ENCODE results near the gene AGAP4.

DNA sequence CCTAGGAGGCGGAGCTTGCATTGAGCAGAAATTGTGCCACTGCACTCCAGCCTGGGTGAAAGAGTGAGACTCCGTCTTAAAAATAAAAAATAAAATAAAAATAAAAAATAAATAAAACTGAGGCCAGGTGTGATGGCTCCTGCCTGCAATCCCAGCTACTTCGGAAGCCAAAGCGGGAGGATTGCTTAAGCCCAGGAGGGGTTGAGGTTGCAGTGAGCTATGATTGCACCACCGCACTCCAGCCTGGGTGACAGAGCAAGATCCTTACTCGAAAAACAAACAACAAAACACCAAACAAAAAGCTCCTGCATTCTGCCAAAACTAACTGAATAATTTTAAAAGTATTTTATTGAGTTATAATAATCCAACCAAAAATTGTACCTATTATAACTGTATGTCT is 36.2 kb downstream of the AGAP4 start:
- TF ChIP-seq, protein P1, sequence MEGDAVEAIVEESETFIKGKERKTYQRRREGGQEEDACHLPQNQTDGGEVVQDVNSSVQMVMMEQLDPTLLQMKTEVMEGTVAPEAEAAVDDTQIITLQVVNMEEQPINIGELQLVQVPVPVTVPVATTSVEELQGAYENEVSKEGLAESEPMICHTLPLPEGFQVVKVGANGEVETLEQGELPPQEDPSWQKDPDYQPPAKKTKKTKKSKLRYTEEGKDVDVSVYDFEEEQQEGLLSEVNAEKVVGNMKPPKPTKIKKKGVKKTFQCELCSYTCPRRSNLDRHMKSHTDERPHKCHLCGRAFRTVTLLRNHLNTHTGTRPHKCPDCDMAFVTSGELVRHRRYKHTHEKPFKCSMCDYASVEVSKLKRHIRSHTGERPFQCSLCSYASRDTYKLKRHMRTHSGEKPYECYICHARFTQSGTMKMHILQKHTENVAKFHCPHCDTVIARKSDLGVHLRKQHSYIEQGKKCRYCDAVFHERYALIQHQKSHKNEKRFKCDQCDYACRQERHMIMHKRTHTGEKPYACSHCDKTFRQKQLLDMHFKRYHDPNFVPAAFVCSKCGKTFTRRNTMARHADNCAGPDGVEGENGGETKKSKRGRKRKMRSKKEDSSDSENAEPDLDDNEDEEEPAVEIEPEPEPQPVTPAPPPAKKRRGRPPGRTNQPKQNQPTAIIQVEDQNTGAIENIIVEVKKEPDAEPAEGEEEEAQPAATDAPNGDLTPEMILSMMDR (IDR thresholded peaks at IDR 0.05) = no peak
- TF ChIP-seq POLR2A (IDR thresholded peaks at IDR 0.05) = no peak
